ENCODE measurements around the gene FAM25A.

DNA sequence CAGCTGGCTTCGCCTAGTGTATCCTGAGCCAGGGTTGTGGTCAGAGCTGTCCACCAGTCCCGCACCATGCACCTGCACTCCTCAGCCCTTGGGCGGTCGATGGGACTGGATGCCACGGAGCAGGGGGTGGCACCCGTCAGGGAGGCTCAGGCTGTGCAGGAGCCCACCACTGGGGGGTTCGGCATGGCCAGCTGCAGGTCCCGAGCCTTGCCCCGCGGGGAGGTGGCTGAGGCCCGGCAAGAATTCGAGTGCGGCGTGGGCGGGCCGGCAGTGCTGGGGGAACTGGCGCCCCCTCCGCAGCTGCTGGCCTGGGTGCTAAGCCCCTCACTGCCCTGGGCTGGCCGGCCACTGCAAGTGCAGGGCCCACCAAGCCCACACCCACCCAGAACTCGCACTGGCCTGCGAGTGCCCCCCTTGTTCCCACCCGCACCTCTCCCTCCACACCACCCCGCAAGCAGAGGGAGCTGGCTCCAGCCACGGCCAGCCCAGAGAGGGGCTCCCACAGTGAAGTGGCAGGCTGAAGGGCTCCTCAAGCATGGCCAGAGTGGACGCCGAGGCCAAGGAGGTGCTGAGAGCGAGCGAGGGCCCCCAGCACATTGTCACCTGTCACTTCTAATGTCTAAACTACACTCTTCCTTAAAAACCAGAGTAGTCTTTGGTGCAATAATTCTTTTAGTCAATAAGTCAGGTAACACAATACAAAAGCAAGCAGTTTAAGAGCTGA lies 11.0 kb downstream of the FAM25A start:
- TF ChIP-seq POLR2A (IDR thresholded peaks at IDR 0.05), result no peak
- TF ChIP-seq, protein P1, sequence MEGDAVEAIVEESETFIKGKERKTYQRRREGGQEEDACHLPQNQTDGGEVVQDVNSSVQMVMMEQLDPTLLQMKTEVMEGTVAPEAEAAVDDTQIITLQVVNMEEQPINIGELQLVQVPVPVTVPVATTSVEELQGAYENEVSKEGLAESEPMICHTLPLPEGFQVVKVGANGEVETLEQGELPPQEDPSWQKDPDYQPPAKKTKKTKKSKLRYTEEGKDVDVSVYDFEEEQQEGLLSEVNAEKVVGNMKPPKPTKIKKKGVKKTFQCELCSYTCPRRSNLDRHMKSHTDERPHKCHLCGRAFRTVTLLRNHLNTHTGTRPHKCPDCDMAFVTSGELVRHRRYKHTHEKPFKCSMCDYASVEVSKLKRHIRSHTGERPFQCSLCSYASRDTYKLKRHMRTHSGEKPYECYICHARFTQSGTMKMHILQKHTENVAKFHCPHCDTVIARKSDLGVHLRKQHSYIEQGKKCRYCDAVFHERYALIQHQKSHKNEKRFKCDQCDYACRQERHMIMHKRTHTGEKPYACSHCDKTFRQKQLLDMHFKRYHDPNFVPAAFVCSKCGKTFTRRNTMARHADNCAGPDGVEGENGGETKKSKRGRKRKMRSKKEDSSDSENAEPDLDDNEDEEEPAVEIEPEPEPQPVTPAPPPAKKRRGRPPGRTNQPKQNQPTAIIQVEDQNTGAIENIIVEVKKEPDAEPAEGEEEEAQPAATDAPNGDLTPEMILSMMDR (IDR thresholded peaks at IDR 0.05), result no peak
